ENCODE measurements around the gene KRTAP9-7. TPM values are rescaled to one million over a fixed set of nuclear protein-coding genes. Genes with fewer than 3 reads are reported as not detected.
"Not testable (repeated sequence)": the region's sequence is repeated elsewhere in the genome, so short reads cannot be mapped to it uniquely, and the experiment has no call there.

Gene KRTAP9-7
- polyA plus RNA-seq, 1 donor from 2014 or later = not detected

DNA sequence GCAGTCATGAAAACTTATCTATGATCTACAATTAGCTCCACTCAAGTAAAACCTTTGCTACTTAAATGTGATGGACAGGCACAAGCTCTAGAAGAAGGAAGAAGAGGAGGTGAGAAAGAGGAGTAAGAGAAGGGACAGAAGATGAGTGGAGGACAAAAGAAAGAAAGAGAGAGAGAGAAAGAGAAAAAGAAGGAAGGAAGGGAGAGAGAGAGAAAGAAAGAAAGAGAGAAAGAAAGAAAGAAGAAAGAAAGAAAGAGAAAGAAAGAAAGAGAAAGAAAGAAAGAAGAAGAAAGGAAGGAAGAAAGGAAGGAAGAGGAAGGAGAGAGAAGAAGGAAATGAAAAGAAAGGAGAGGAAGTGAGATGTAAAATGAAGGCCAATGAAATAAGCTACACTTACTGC is 45.4 kb upstream of the KRTAP9-7 start:
- no peak for TF ChIP-seq EZH2 (IDR thresholded peaks at IDR 0.05; ENCODE audit: borderline replicate concordance, insufficient read depth, low read length, poor library complexity, severe bottlenecking)
- Histone ChIP-seq H2AFZ (ENCODE audit: low read depth, low read length) (no peak overlapping the region), H3K27me3 (ENCODE audit: insufficient read depth, low read depth, low read length) (no peaks in the 10 kb centered on the region), H3K4me3 (ENCODE audit: low read length) (no peak overlapping the region), H3K9ac (ENCODE audit: low read length) (no peak overlapping the region), H3K9me2 (ENCODE audit: insufficient read depth, low read length) (no peaks in the 10 kb centered on the region), H3K79me2 (replicated peaks; ENCODE audit: insufficient read depth, low read length) (no peaks in the 10 kb centered on the region), H3K27ac (ENCODE audit: low read length) (no peak overlapping the region), H3K36me3 (ENCODE audit: insufficient read depth, low read length) (no peaks in the 10 kb centered on the region), H4K20me1 (ENCODE audit: insufficient read depth) (no peaks in the 10 kb centered on the region), H3F3A (ENCODE audit: insufficient read depth, low read length, poor library complexity, severe bottlenecking) (no peaks in the 10 kb centered on the region), H3K9me3 (ENCODE audit: low read length) (no peaks in the 10 kb centered on the region), H3K4me2 (ENCODE audit: low read length) (no peak overlapping the region)

DNA sequence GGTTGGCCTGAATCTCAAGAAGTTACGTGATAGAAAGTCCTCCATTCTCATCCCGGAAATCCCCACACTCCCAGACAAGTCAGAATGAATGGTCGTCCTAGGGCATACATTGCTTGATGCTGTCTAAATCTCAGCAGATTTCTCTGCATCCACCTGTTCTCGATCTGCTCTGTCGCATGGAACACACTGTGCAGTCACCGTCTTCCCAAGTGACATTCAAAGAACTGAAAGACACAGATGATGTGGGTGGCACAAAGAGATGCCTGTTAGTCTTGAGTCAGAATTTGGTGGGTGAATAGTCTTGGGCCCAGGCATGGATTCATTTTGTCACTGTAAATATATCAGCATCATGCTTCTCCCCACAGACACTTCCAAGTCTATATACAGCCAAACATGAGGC is 43.8 kb upstream of the KRTAP9-7 start:
- Histone ChIP-seq H3K4me2 (ENCODE audit: low read length) (no peak overlapping the region), H2AFZ (ENCODE audit: low read depth, low read length) (no peak overlapping the region), H3K9me2 (ENCODE audit: insufficient read depth, low read length) (no peaks in the 10 kb centered on the region), H3K36me3 (ENCODE audit: insufficient read depth, low read length) (no peaks in the 10 kb centered on the region), H3K9ac (ENCODE audit: low read length) (no peak overlapping the region), H3K27ac (ENCODE audit: low read length) (no peak overlapping the region), H3F3A (ENCODE audit: insufficient read depth, low read length, poor library complexity, severe bottlenecking) (no peaks in the 10 kb centered on the region), H3K9me3 (ENCODE audit: low read length) (no peaks in the 10 kb centered on the region), H3K27me3 (ENCODE audit: insufficient read depth, low read depth, low read length) (no peaks in the 10 kb centered on the region), H3K4me3 (ENCODE audit: low read length) (no peak overlapping the region), H4K20me1 (ENCODE audit: insufficient read depth) (no peaks in the 10 kb centered on the region), H3K79me2 (replicated peaks; ENCODE audit: insufficient read depth, low read length) (no peaks in the 10 kb centered on the region)
- TF ChIP-seq EZH2 (IDR thresholded peaks at IDR 0.05; ENCODE audit: borderline replicate concordance, insufficient read depth, low read length, poor library complexity, severe bottlenecking) (no peak), TAF1 (IDR thresholded peaks at IDR 0.05; ENCODE audit: low read depth) (no peak), SMC3 (conservative IDR thresholded peaks at IDR 0.05; ENCODE audit: poor library complexity) (no peak), RAD21 (conservative IDR thresholded peaks at IDR 0.05) (no peak), CTCF (IDR thresholded peaks at IDR 0.05; ENCODE audit: poor library complexity, severe bottlenecking) (no peak), REST (IDR thresholded peaks at IDR 0.05; ENCODE audit: borderline replicate concordance) (no peak), EP300 (conservative IDR thresholded peaks at IDR 0.05; ENCODE audit: poor library complexity, severe bottlenecking) (no peak), POLR2AphosphoS5 (IDR thresholded peaks at IDR 0.05) (no peak), MXI1 (conservative IDR thresholded peaks at IDR 0.05; ENCODE audit: poor library complexity, severe bottlenecking) (no peak)

GRCh38 chr17:41232399-41233105 is 42.9 kb upstream of the KRTAP9-7 start, which contains the start of gene KRTAP9-3:
TSS of gene KRTAP9-3 (plus strand) at chr17:41232449. CDS start at chr17:41232502, 53 bp downstream.
- H2AFZ ChIP-seq (ENCODE audit: low read depth, low read length); H3K4me2 ChIP-seq (ENCODE audit: low read length); H3K9ac ChIP-seq (ENCODE audit: low read length); H3K9me2 ChIP-seq (ENCODE audit: insufficient read depth, low read length); H3K27ac ChIP-seq (ENCODE audit: low read length); H3K36me3 ChIP-seq (ENCODE audit: insufficient read depth, low read length); H3F3A ChIP-seq (ENCODE audit: insufficient read depth, low read length, poor library complexity, severe bottlenecking); H3K4me3 ChIP-seq (ENCODE audit: low read length); H3K79me2 ChIP-seq (replicated peaks; ENCODE audit: insufficient read depth, low read length); H3K27me3 ChIP-seq (ENCODE audit: insufficient read depth, low read depth, low read length); H4K20me1 ChIP-seq (ENCODE audit: insufficient read depth); H3K9me3 ChIP-seq (ENCODE audit: low read length): not testable (repeated sequence)

DNA sequence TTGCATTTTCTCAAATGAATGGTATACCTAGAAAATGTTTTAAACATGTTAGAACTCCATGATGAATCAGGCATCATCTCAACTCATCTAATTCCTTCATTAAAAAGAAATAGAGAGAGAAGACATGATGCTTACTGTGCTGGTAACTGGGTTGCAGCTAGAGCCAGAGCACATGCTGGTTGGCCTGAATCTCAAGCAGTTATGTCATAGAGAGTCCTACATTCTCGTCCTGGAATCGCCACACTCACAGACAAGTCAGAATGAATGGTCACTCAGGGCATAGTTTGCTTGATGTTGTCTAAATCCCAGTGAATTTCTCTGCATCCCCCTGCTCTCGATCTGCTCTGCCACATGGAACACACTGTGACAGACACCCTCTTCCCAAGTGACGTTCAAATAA is 38.4 kb upstream of the KRTAP9-7 start:
- H3K9ac ChIP-seq (ENCODE audit: low read length); H3K27ac ChIP-seq (ENCODE audit: low read length); H3F3A ChIP-seq (ENCODE audit: insufficient read depth, low read length, poor library complexity, severe bottlenecking); H3K9me3 ChIP-seq (ENCODE audit: low read length); H3K36me3 ChIP-seq (ENCODE audit: insufficient read depth, low read length); H3K27me3 ChIP-seq (ENCODE audit: insufficient read depth, low read depth, low read length); H3K4me3 ChIP-seq (ENCODE audit: low read length); H3K9me2 ChIP-seq (ENCODE audit: insufficient read depth, low read length); H3K79me2 ChIP-seq (replicated peaks; ENCODE audit: insufficient read depth, low read length); H2AFZ ChIP-seq (ENCODE audit: low read depth, low read length); H3K4me2 ChIP-seq (ENCODE audit: low read length); H4K20me1 ChIP-seq (ENCODE audit: insufficient read depth): not testable (repeated sequence)

GRCh38 chr17:41237949-41238437 is 37.5 kb upstream of the KRTAP9-7 start, which contains the start of gene KRTAP9-8:
TSS of gene KRTAP9-8 (plus strand) at chr17:41237999. CDS start at chr17:41238052, 53 bp downstream.
- H3K4me2 ChIP-seq (ENCODE audit: low read length); H3K4me3 ChIP-seq (ENCODE audit: low read length); H2AFZ ChIP-seq (ENCODE audit: low read depth, low read length); H4K20me1 ChIP-seq (ENCODE audit: insufficient read depth); H3K27ac ChIP-seq (ENCODE audit: low read length); H3F3A ChIP-seq (ENCODE audit: insufficient read depth, low read length, poor library complexity, severe bottlenecking); H3K9me3 ChIP-seq (ENCODE audit: low read length); H3K36me3 ChIP-seq (ENCODE audit: insufficient read depth, low read length); H3K9me2 ChIP-seq (ENCODE audit: insufficient read depth, low read length); H3K79me2 ChIP-seq (replicated peaks; ENCODE audit: insufficient read depth, low read length); H3K27me3 ChIP-seq (ENCODE audit: insufficient read depth, low read depth, low read length); H3K9ac ChIP-seq (ENCODE audit: low read length): not testable (repeated sequence)
